Measurements from ENCODE around the gene MMP14.

DNA sequence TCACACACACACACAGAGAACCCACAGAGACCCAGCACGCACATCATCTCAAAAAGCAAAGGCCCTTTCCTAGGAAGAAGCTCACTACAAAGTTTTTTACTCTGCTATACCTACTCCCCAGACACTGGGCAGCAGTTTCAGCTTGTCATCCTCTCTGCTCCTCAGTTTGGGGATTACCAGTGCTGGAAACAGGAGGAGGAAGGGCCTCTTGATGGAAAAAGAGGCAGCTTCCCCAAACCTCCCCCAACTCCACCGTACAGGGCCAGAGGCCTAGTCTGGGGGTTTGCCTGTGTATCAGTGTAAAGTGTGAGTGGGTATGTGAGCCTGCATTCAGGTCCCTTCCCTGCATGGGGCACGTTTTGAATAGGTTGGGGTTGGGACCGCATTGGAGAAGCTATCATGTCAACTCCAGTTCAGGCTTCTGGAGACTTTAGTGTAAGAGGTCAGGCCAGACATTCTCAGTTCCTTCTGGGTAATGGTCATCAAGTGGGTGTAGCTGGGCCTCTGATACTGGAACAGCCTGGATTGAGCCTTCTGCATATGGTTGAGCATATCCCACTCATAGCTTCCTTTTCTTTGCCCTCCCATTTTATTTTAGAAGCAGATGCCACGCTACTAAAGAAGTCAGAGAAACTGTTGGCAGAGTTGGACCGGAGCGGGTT, 47.8 kb downstream of the MMP14 start:
- TF ChIP-seq, protein P1, sequence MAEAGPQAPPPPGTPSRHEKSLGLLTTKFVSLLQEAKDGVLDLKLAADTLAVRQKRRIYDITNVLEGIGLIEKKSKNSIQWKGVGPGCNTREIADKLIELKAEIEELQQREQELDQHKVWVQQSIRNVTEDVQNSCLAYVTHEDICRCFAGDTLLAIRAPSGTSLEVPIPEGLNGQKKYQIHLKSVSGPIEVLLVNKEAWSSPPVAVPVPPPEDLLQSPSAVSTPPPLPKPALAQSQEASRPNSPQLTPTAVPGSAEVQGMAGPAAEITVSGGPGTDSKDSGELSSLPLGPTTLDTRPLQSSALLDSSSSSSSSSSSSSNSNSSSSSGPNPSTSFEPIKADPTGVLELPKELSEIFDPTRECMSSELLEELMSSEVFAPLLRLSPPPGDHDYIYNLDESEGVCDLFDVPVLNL (CRISPR knock-in tag; IDR thresholded peaks at IDR 0.05; ENCODE audit: borderline replicate concordance, low read depth), result no peak
- no peak for TF ChIP-seq FOXJ3 (CRISPR knock-in tag; IDR thresholded peaks at IDR 0.05; ENCODE audit: borderline replicate concordance)
- TF ChIP-seq, protein P2, sequence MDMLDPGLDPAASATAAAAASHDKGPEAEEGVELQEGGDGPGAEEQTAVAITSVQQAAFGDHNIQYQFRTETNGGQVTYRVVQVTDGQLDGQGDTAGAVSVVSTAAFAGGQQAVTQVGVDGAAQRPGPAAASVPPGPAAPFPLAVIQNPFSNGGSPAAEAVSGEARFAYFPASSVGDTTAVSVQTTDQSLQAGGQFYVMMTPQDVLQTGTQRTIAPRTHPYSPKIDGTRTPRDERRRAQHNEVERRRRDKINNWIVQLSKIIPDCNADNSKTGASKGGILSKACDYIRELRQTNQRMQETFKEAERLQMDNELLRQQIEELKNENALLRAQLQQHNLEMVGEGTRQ (CRISPR knock-in tag; IDR thresholded peaks at IDR 0.05), result no peak
- TF ChIP-seq, protein P3, sequence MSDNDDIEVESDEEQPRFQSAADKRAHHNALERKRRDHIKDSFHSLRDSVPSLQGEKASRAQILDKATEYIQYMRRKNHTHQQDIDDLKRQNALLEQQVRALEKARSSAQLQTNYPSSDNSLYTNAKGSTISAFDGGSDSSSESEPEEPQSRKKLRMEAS (CRISPR knock-in tag; IDR thresholded peaks at IDR 0.05), result no peak
- no peak for TF ChIP-seq CBFB (CRISPR knock-in tag; IDR thresholded peaks at IDR 0.05; ENCODE audit: low read depth)
- TF ChIP-seq, protein P4, sequence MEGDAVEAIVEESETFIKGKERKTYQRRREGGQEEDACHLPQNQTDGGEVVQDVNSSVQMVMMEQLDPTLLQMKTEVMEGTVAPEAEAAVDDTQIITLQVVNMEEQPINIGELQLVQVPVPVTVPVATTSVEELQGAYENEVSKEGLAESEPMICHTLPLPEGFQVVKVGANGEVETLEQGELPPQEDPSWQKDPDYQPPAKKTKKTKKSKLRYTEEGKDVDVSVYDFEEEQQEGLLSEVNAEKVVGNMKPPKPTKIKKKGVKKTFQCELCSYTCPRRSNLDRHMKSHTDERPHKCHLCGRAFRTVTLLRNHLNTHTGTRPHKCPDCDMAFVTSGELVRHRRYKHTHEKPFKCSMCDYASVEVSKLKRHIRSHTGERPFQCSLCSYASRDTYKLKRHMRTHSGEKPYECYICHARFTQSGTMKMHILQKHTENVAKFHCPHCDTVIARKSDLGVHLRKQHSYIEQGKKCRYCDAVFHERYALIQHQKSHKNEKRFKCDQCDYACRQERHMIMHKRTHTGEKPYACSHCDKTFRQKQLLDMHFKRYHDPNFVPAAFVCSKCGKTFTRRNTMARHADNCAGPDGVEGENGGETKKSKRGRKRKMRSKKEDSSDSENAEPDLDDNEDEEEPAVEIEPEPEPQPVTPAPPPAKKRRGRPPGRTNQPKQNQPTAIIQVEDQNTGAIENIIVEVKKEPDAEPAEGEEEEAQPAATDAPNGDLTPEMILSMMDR (IDR thresholded peaks at IDR 0.05), result no peak
- no peak for TF ChIP-seq TEAD1 (CRISPR knock-in tag; IDR thresholded peaks at IDR 0.05)
- no peak for TF ChIP-seq ETV6 (CRISPR knock-in tag; IDR thresholded peaks at IDR 0.05)
- no peak for TF ChIP-seq ZNF317 (CRISPR knock-in tag; IDR thresholded peaks at IDR 0.05; ENCODE audit: borderline replicate concordance, low read depth)
- no peak for TF ChIP-seq TEAD4 (CRISPR knock-in tag; IDR thresholded peaks at IDR 0.05)
- TF ChIP-seq JUN (CRISPR knock-in tag; IDR thresholded peaks at IDR 0.05), result no peak
- TF ChIP-seq, protein P5, sequence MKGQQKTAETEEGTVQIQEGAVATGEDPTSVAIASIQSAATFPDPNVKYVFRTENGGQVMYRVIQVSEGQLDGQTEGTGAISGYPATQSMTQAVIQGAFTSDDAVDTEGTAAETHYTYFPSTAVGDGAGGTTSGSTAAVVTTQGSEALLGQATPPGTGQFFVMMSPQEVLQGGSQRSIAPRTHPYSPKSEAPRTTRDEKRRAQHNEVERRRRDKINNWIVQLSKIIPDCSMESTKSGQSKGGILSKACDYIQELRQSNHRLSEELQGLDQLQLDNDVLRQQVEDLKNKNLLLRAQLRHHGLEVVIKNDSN (CRISPR knock-in tag; IDR thresholded peaks at IDR 0.05), result no peak

Data from WTC11 (cell line).